Renal cortex interstitium (tissue), 11 donors: Measurements from ENCODE around the gene C2CD4D. TPM values are rescaled to one million over a fixed set of nuclear protein-coding genes. Genes with fewer than 3 reads are reported as not detected.

ENCODE experiments used
- DNase-seq, 11 donors: peaks; one replicate each; pipeline ENCODE4 v3.0.0-alpha.2; 2013; ENCODE audit warnings: low read depth in 9 of 11, low spot score in 4 of 11; ENCODE audit errors: extremely low read depth in 1 of 11
- polyA plus RNA-seq, 3 donors: library from polyadenylated mRNA; unstranded; fragments of 120-200 nt; gene quantifications; one replicate each; pipeline ENCODE4 v1.2.1, GENCODE V29; 2013; ENCODE audit not compliant: insufficient read length in 3 of 3

C2CD4D gene
- polyA plus RNA-seq, 3 donors: 0.19 to 0.36 TPM; not detected in 1

DNA sequence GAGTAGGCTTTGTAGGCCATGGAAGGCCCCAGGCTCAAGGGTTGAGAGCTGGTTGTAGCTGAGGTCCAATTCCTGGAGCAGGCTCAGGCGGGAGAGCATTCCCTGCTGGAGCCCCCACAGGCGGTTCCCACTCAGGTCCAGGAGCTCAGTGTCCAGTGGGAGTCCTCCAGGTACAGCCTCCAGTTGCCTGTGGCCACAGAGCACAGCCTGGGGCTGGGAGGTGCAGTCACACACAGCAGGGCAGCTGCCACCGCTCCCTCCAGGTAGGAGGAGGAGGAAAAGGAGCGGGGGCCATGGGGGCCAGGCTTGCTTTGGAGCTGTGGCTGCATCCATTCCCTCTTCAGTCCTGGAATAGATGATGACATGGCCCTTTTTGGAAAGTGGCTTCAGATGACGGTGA is 37.2 kb downstream of the C2CD4D start:
- DNase-seq: no peak

GRCh38 chr1:151801846-151802245 is 37.8 kb downstream of the C2CD4D start:
- no peak for DNase-seq

GRCh38 chr1:151801310-151801820 is 38.3 kb downstream of the C2CD4D start:
- no peak for DNase-seq

- no peak for DNase-seq
These were observed 38.8 kb downstream of the C2CD4D start for GRCh38 chr1:151800830-151801229.

- no peak for DNase-seq
These were observed 40.2 kb downstream of the C2CD4D start for GRCh38 chr1:151799179-151800022.

GRCh38 chr1:151798571-151798970 is 41.0 kb downstream of the C2CD4D start:
- no peak for DNase-seq

DNA sequence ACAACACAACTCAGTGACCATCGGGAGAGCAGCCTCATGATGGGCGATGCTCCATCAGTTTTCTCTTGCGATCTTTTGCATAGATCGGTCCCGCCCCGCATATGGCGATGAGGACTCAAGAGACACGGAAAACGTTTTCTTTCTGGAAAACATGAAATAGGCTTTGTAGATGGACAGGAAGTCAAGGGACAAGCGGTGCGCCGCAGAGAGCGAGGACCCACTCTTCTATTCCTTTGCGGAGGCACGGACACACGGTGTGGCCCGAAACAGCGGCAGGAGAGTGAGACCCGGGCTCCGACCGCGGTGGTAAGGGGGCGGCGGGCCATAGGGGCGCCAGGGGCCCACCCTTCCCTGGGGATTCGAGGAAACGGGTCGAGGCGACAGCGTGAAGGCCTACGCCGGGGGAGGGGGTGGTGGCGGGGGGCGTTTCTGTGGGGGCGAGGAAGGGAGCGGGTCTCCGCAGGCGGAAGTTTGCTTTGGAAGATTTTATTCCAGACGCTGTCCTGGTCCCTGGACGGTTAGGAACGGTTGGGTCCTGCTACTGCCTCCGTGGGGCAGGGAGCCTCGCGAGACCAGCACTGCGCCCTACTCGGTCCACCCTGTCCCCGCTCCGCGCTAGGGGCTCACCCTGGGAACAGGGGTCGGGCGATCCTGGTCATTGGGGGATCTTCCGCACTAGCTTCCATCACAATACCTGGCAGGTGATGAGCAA is 48.5 kb downstream of the C2CD4D start:
- peak in 1 of 11 donors; percentile 11 for DNase-seq

GRCh38 chr1:151790071-151790939 is 49.3 kb downstream of the C2CD4D start, which contains the start of gene TDRKH:
Gene TDRKH (minus strand): TSS chr1:151790500. CDS start chr1:151783022, 7,478 bp downstream.
- peak; percentile 85 to 98 (median 94) for DNase-seq

Other genes starting within 250 kb of the C2CD4D start
- gene SNX27, start 227.8 kb downstream of the C2CD4D start, polyA plus RNA-seq: 10 to 100 TPM; 21.5 to 24.7 (median 23.4) TPM
- gene CELF3, start 123.0 kb downstream of the C2CD4D start, polyA plus RNA-seq: under 1 TPM; 0.26 to 0.46 (median 0.32) TPM
- gene RIIAD1, start 118.3 kb downstream of the C2CD4D start, polyA plus RNA-seq: under 1 TPM in 1 of 3 donors, not detected in 2; 0.55 TPM
- 100 to 1,000 TPM; 108 to 131 (median 114) TPM for gene MRPL9, start 76.3 kb downstream of the C2CD4D start, polyA plus RNA-seq
- gene TDRKH, start 49.3 kb downstream of the C2CD4D start, polyA plus RNA-seq: 1 to 10 TPM; 8.3 to 9.8 (median 9.0) TPM
- under 1 TPM in 1 of 3 donors, not detected in 2; 0.03 TPM for gene LINGO4, start 34.4 kb downstream of the C2CD4D start, polyA plus RNA-seq
- gene RORC, start 8.0 kb downstream of the C2CD4D start, polyA plus RNA-seq: 1 to 10 TPM in 1 of 3 donors, under 1 TPM in 2; 0.52 to 2.1 (median 0.75) TPM
- 1 to 10 TPM in 1 of 3 donors, under 1 TPM in 2; 0.37 to 1.5 (median 0.84) TPM for gene THEM5, start 13.9 kb upstream of the C2CD4D start, polyA plus RNA-seq
- gene THEM4, start 69.7 kb upstream of the C2CD4D start, polyA plus RNA-seq: 10 to 100 TPM; 22.5 to 47.0 (median 28.7) TPM
- gene S100A10, start 154.0 kb upstream of the C2CD4D start, polyA plus RNA-seq: 100 to 1,000 TPM; 211 to 270 (median 220) TPM
- 100 to 1,000 TPM; 221 to 251 (median 248) TPM for gene S100A11, start 197.2 kb upstream of the C2CD4D start, polyA plus RNA-seq
- not detected for gene TCHHL1, start 249.2 kb upstream of the C2CD4D start, polyA plus RNA-seq